Glutamatergic neuron (in vitro differentiated cells): ENCODE results near the gene ARHGAP42. TPM values are rescaled to one million over a fixed set of nuclear protein-coding genes. Genes with fewer than 3 reads are reported as not detected.

Experiments used
- DNase-seq: peaks from one replicate; pipeline ENCODE4 v3.0.0; 2022
- H3K27ac Mint-ChIP-seq: one replicate; pipeline ENCODE4 v1.8.0; 2020; ENCODE audit warnings: mild to moderate bottlenecking, mixed read lengths, inconsistent platforms; ENCODE audit not compliant: unreplicated experiment
- H3K27me3 Mint-ChIP-seq: one replicate; pipeline ENCODE4 v1.8.0; 2020; ENCODE audit warnings: mild to moderate bottlenecking, moderate library complexity, mixed read lengths, inconsistent platforms; ENCODE audit not compliant: unreplicated experiment
- H3K36me3 Mint-ChIP-seq: one replicate; pipeline ENCODE4 v1.8.0; 2020; ENCODE audit warnings: mild to moderate bottlenecking, mixed read lengths, inconsistent platforms; ENCODE audit not compliant: unreplicated experiment
- H3K4me1 Mint-ChIP-seq: one replicate; pipeline ENCODE4 v1.8.0; 2020; ENCODE audit warnings: mild to moderate bottlenecking, low read depth, mixed read lengths, inconsistent platforms; ENCODE audit not compliant: unreplicated experiment
- H3K4me3 Mint-ChIP-seq: one replicate; pipeline ENCODE4 v1.8.0; 2020; ENCODE audit warnings: mild to moderate bottlenecking, mixed read lengths, inconsistent platforms; ENCODE audit not compliant: unreplicated experiment
- H3K9me3 Mint-ChIP-seq: one replicate; pipeline ENCODE4 v1.8.0; 2020; ENCODE audit warnings: mild to moderate bottlenecking, moderate library complexity, mixed read lengths, inconsistent platforms; ENCODE audit not compliant: unreplicated experiment
- CTCF ChIP-seq: fragments of 200-600 bp; sonication (generic); IDR thresholded peaks from one replicate; pipeline ENCODE4 v1.5.0; 2021; ENCODE audit not compliant: partially characterized antibody, unreplicated experiment
- total RNA-seq: library from RNA; stranded (reverse); fragmentation: NEBNext Ultra II Directional; extraction: Animal tissue kit (Norgen Biotek cat#: 25700); gene quantifications from one replicate; pipeline ENCODE4 v1.2.1, GENCODE V29; 2021; ENCODE audit not compliant: unreplicated experiment

ARHGAP42 gene
- total RNA-seq, 1 donor from 2014 or later: 21.4 TPM

GRCh38 chr11:100738701-100739270, 51.7 kb downstream of the ARHGAP42 start:
- Mint-ChIP-seq H3K36me3 (no peaks in the 10 kb centered on the region), H3K9me3 (no peaks in the 10 kb centered on the region), H3K4me1 (peaks cover 44% of the 10 kb centered on the region), H3K27me3 (no peaks in the 10 kb centered on the region), H3K27ac (no peak overlapping the region), H3K4me3 (no peak overlapping the region)
- no peak for TF ChIP-seq CTCF
- no peak for DNase-seq

- peaks cover 44% of the 10 kb centered on the region for H3K4me1 Mint-ChIP-seq
- no peaks in the 10 kb centered on the region for H3K27me3 Mint-ChIP-seq
- no peaks in the 10 kb centered on the region for H3K36me3 Mint-ChIP-seq
- H3K27ac Mint-ChIP-seq: peak overlapping the region; percentile 84
- H3K4me3 Mint-ChIP-seq: peak overlapping the region; percentile 82
- no peak for TF ChIP-seq CTCF
- no peak for DNase-seq
- H3K9me3 Mint-ChIP-seq: no peaks in the 10 kb centered on the region
Observed at GRCh38 chr11:100739666-100740065, 52.6 kb downstream of the ARHGAP42 start.

GRCh38 chr11:100740440-100740839, 53.4 kb downstream of the ARHGAP42 start:
- Mint-ChIP-seq H3K27me3 (no peaks in the 10 kb centered on the region), H3K36me3 (no peaks in the 10 kb centered on the region), H3K27ac (peak overlapping the region; percentile 96), H3K4me3 (peak overlapping the region; percentile 63), H3K4me1 (peaks cover 43% of the 10 kb centered on the region), H3K9me3 (no peaks in the 10 kb centered on the region)
- no peak for DNase-seq
- TF ChIP-seq CTCF: no peak

GRCh38 chr11:100741866-100742625, 55.0 kb downstream of the ARHGAP42 start:
- Mint-ChIP-seq H3K36me3 (no peaks in the 10 kb centered on the region), H3K27ac (peak overlapping the region; percentile 44), H3K27me3 (peaks cover 2% of the 10 kb centered on the region), H3K4me3 (no peak overlapping the region), H3K4me1 (peaks cover 50% of the 10 kb centered on the region), H3K9me3 (no peaks in the 10 kb centered on the region)
- TF ChIP-seq CTCF: no peak
- no peak for DNase-seq

- Mint-ChIP-seq H3K27me3 (peaks cover 6% of the 10 kb centered on the region), H3K4me3 (no peak overlapping the region), H3K27ac (no peak overlapping the region), H3K36me3 (peaks cover 13% of the 10 kb centered on the region), H3K4me1 (peaks cover 23% of the 10 kb centered on the region), H3K9me3 (peaks cover 4% of the 10 kb centered on the region)
- DNase-seq: no peak
- no peak for TF ChIP-seq CTCF
Observed at GRCh38 chr11:100746448-100746847, 59.4 kb downstream of the ARHGAP42 start.
